Endothelial cell of hepatic sinusoid (primary cell): ENCODE data around the gene CELF6.

ENCODE experiments used
- in situ Hi-C: cut with HindIII; loops from 2 replicates; pipeline ENCODE4 v1.10.0; 2017; ENCODE audit warnings: low sequenced_read_pairs

The CELF6 gene

DNA sequence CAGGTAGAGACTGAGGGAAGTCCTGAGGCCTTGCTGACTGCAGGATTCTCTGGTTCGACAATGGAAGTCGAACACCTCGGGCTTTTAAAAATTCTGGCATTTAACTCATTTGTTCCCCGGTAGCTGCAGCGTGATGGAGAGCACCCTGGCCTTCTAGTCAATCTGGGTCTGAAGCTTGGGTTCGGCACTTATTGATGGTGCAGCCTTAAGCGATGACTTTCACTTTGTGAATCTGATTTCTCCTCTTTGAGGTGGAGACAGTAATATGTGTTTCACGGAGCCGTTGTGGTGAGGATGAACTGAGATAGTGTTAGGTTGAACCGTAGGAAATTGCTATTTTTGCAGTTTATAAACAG lies 47.0 kb downstream of the CELF6 start:
- in situ Hi-C loops: loop anchor here (5.0 kb wide), 1 partner anchor 71 kb away; no protein-coding TSS in a partner anchor

DNA sequence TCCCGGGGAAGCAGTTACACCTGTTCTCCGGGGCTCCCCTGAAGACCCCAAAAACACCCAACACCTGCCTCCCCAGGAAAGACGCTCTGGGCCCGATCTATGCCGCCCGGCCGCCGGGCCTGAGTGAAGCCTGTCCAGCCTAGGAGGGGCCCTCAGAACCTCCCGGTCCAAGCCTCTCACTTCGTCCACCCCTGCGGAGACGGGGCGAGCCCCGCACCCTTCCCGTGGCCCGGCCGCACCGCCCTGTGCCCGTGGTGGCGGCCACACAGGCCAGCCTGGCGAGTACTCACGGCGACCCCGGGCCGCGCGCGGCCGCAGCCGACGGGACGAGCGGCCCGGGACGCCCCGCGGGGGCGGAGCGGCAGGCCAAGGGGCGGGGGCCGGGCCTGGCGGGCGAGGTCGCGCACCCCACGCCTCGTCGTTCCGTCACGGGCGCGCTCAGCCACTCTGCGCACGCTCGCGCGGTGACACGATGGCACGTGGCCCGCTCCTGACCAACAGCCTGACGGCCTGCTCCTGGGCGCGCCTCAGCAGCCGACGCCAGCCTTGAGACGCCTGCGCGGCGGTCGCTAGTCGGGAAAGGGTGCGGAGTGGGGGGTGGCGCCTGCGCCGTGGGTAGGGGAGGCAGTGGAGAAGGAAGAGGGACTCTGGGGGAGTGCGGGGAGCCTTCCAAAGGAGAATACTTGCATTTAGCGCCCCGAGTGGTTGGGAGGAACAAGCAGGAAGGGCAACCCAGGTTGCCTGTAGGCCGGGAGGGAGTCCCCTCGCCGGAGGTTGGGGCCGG lies 47.6 kb downstream of the CELF6 start, which contains the start of gene PARP6:
PARP6 (minus strand) TSS at position 342 of the 784 bp plus-strand sequence. CDS start 5,077 bp downstream, outside the sequence.
- in situ Hi-C loops: loop anchor here (5.0 kb wide), 1 partner anchor 70 kb away; no protein-coding TSS in a partner anchor

DNA sequence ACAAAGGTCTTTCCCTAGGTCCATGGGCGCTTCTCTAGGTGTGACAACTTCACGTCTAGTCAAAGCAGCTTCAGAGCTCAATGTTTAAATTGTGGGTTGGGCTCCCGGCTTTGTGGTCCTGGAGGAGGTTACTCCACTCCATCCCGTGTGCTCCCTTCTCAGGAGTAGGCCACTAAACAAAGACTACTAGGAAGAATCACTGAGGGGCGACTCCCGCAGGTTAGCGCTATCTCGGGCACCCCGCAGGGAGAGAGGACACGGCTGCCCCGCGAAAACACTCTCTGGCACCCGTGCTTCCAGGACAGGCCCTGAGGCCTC lies 48.1 kb downstream of the CELF6 start:
- in situ Hi-C loops: loop anchor here (5.0 kb wide), 1 partner anchor 70 kb away; no protein-coding TSS in a partner anchor

DNA sequence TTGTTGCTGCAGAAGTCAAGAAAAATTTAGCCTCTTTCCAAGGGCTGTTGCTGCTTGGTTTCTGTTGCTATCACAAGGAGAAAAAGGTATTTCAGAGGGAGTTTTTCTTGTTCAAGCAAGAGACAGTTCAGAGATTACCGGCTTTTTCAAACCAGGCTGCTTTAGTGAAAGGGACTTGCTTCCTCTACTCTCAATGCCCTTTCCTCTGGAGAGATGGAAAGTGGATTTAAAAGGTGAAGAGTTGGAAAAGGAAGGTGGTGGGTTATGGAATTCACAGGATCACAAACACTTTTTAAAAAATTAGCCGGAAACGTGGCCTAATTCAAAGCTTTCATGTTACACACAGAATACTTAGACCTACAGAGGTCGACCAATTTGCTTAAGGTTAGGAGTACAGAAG lies 48.7 kb downstream of the CELF6 start:
- in situ Hi-C loops: loop anchor here (5.0 kb wide), 1 partner anchor 69 kb away; no protein-coding TSS in a partner anchor

DNA sequence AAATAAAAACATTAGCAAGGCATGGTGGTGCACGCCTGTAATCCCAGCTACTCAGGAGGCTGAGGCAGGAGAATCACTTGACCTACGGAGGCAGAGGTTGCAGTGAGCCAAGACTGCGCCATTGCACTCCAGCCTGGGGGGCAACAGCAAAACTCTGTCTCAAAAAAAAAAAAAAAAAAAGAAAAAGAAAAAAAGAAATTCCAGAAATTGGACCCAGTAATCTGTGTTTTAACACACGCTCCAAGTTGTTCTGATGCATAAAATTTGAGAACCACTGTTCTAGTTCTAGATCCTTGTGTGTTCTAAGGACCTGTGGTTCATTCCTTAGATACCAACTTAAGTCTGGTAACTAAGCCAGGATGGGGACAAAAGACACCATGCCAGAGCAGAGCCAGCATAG lies 50.2 kb downstream of the CELF6 start:
- in situ Hi-C loops: loop anchor here (5.0 kb wide), 1 partner anchor 67 kb away; no protein-coding TSS in a partner anchor

DNA sequence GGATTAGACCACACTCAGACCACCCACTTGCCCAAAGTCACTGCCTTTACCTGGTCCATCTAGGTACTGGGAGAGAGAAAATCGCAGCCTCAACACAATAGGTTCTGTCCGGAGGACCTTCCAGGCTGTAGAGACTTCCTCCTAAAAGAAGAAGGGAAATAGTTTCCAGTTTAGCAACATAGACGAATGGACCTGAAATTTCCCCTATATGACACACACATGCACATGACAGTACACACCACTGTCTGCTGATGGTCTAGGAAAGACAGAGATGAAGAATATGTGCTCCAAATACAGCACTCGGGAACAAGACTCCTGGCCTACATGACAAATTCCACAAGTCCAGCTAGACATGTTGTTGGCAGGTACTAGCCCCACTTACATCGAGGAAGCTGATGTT lies 54.9 kb downstream of the CELF6 start:
- in situ Hi-C loops: no loop called here

DNA sequence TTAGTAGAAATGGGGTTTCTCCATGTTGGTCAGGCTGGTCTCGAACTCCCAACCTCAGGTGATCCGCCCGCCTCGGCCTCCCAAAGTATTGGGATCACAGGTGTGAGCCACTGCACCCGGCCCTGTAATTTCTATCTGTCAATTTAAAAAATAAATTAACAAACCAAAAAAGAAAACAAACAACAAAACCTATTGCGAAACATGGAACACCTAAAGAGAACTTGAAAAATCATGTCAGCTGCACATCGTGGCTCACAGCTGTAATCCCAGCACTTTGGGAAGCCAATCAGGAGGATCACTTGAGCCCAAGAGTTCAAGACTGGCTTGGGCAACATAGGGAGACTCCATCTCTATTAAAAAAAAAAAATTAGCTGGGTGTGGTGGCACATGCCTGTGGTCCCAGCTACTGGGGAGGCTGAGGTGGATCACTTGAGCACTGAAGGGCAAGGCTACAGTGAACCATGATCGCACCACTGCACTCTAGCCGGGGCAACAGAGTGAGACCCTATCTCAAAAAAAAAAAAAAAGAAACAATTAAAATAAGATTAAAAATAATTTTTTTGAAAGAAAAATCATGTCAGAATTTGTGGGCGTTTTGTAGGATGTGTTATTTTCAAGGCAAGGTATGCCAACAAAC lies 67.2 kb downstream of the CELF6 start:
- in situ Hi-C loops: no loop called here

DNA sequence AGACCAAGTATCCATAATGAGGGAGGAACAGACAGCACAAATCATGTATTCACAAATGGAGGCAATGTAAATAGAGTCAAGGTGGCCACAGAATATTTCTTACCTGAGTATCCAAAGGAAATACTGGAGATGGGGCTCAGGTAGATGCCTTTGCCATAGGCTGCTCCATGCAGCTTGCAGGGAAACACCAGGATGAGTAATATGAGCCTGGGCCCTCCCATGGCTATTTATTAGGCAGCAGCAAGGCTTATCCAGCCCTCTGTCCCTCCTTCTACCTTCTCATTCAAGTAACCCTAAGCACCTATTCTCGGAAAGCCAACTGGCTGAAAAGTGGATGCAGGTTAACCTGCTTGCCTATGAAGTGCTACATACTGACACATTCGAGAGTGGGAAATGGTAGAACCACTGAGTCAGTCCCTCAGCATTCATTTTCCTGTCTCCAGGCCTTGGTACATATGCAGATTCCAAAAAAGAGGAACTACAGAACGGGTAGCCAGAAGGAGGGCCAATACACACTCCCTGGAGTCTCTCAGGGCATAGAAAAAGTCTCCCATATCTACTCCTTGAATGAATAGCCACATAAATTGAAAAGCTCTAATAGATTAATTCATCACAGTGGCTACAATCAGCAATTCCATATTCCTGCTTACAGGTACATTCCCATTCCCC lies 70.7 kb downstream of the CELF6 start:
- in situ Hi-C loops: no loop called here

DNA sequence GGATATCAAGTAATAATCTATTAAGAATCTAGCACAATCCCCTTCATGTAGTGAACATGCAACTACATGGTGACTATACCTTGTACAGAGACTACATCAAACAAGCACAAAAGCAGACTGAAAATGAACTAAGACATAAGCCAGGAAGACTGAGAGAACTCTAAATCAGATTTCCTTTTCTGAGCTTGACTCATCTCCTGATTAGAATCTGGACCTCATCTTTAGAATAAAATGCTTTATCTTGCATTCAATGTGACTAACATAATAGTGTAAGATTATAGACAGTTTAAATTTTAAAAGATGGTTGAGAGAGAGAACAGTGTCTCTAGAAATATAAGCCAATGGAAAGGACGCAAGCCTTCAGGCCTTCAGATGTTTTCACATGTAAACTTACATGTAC lies 71.4 kb downstream of the CELF6 start:
- in situ Hi-C loops: no loop called here

DNA sequence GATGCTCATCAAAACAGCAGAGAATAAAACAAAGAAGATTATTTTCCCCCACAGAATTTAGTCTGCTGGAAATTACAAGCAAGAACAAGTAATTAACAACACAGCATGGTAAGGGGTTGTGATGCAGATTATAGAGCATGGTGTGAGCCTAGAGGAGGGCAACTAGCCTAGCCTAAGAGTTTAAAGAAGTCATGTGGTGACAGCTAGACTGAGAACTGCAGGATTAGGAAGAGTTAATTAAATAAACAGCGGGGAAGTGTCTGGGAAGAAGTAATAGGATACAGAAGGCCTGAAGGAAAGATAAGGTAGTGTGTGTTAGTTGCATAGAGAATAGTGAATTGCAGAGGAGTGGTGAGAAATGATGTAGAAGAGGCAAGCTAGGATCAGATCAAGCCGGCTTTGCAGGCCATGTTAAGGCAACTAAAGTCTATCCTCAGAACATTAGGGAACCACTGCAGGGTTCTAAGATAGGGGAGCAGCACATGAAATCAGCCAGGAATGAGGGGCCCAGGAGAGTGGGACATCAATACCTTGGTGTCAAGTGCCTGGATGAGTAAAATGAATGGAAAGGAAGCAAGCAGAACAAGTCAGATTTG lies 77.1 kb downstream of the CELF6 start:
- in situ Hi-C loops: no loop called here

DNA sequence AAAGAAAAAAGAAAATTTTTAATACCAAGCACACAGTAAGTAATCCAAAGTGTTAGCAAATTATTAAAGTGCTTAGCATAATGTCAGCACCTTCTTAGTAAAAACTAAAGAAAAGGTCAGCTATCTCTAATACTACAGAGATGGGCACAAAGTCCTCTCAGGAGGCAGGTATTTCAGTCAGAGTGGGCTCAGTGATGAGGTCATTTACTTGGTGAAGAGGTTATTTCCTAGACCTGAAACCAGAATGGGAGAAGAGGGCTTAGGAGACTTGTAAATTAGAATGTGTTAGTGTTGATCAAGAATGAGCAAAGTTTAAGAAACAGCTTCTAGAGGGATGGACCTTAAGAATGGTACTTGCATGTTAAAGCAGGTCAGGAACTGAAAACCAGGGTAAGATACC lies 80.3 kb downstream of the CELF6 start:
- in situ Hi-C loops: no loop called here

DNA sequence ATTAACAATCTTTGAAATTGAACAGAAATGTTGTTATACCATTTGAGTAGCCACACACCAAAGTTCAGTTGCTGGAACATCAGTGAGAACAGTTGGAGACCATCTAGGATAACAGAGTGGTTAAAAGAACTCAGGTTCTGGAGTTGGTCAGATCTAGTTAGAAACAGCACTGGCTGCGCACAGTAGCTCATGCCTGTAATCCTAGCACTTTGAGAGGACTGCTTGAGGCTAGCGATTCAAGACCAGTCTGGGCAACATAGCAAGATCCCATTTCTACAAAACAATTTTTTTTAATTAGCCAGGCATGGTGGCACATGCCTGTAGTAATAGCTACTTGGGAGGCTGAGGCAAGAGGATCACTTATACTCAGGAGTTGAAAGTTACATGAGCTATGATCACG lies 81.4 kb downstream of the CELF6 start:
- in situ Hi-C loops: no loop called here

DNA sequence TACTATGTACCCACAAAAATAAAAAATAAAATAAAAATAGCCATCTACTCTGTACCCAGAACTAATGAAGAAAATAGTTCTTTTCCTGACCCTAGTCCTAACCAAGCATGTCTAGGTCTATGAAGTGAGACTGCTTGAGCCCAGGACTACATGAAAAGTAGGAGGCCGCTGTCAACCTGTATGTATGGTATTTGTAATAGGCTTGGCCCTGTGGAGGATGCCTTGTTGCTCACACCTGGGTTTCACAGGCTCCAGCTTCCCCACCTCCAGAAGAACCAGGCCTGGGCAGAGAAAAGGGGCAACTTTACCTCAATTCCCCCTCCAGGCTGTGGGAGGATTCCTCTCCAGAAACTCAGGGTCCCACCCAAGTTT lies 82.1 kb downstream of the CELF6 start:
- in situ Hi-C loops: no loop called here

DNA sequence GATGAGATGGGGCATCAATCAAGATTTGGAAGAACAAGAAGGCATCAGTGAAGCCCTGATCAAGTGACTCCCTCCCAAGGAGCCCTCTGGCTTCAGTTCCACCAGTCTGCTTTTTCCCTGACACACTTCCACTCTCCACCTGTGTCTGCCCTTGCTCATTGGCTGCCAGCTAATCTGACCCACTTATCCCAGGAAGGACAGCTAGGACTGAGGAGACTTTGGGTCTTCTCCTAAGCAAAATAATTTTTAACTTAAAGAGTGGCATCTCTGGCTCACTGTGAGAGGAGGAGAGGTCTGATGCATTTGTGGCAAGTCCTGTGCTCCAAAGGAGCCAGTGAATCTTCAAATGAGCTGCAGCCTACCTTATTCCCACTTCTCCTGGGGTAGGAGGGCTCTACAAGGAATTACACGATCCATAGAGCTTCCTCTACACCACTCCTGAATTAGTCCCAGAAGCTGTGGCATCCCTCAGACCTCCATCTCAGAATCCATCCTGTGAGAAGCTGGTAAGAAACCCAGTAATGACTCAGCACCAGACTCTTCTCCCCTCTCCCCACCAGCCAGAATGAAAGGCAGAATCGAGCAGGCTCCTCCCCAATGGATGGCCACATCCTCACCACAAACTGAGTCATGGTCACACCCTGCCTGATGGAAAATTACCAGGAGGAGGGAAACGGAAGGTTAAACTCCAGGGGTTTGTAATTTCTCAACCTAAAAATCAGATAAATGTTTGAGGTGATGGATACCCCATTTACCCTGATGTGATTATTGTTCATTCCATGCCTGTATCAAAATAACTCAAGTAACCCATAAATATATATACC lies 82.7 kb downstream of the CELF6 start:
- in situ Hi-C loops: no loop called here

DNA sequence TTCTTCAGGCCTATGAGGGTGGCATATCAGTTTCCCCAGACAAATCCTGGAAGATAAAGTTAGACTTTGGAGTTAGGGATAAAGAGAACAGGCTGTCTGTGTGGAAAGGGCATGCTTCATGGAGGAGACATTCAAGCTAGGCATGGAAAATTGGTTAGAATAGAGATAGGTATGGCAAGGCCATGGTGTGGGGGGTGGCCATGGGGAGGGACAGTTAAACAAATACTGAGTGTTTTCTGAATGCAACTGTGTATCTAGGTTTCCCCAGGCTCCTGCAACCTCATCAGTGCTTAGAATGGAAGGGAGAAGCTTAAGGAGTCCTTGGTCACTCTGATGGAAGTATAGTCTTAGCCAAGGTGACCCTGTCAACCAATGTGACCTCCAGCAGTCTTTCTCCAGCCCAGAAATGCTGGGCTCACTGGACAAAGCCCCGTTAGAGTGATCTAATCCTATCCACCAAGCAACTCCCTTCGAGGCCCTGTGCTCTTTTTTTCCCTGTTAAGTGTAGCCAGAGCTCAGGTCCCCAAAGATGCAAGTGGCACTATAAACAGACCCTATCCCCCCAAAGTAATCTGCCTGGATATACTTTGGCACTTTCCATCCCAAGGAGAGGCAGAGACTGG lies 83.5 kb downstream of the CELF6 start:
- in situ Hi-C loops: no loop called here

DNA sequence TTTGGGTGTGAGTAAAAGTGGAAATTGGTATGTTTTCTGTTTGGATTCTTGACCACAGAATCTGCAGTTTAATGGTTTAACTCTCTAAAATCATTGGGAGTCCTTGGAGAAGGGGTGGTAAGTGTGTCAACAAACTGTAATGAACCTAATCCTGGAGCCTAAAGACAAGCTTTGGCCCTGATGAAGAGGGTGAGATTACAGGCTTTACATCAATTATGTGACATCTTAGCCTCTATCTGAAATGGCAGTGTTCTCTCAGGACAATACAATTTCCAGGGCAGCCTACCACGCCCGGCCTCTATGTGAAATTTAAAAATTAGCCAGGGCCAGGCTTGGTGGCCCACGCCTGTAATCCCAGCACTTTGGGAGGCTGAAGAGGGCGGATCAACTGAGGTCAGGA lies 84.7 kb downstream of the CELF6 start:
- in situ Hi-C loops: no loop called here
